NCI-H187 treated with DMSO at 0.1 percent for 48 hours (cell line): Measurements from ENCODE around the gene SEMA3D.

Experiments
- DNase-seq: peaks from one replicate; lab custom pipeline; 2025; lab: John Stamatoyannopoulos, UW

SEMA3D gene

GRCh38 chr7:85031475-85031874, 155.4 kb downstream of the SEMA3D start:
- DNase-seq, result no peak

GRCh38 chr7:85030893-85031292, 156.0 kb downstream of the SEMA3D start:
- DNase-seq, result no peak

- no peak for DNase-seq
Measured at GRCh38 chr7:85025312-85025756, 161.5 kb downstream of the SEMA3D start.

- DNase-seq, result no peak
Measured at GRCh38 chr7:85023916-85024315, 162.9 kb downstream of the SEMA3D start.

- DNase-seq, result no peak
Measured at GRCh38 chr7:85023066-85023712, 163.7 kb downstream of the SEMA3D start.

GRCh38 chr7:85022064-85022697, 164.7 kb downstream of the SEMA3D start:
- no peak for DNase-seq

- no peak for DNase-seq
Measured at GRCh38 chr7:85021101-85021704, 165.7 kb downstream of the SEMA3D start.

GRCh38 chr7:85019778-85020177, 167.1 kb downstream of the SEMA3D start:
- no peak for DNase-seq

GRCh38 chr7:85019176-85019575, 167.7 kb downstream of the SEMA3D start:
- DNase-seq, result no peak

GRCh38 chr7:85018498-85018897, 168.4 kb downstream of the SEMA3D start:
- no peak for DNase-seq

GRCh38 chr7:85016286-85016685, 170.6 kb downstream of the SEMA3D start:
- no peak for DNase-seq

GRCh38 chr7:85014936-85015660, 171.8 kb downstream of the SEMA3D start:
- DNase-seq, result no peak

- no peak for DNase-seq
Measured at GRCh38 chr7:85011127-85011526, 175.7 kb downstream of the SEMA3D start.

GRCh38 chr7:85010306-85010705, 176.6 kb downstream of the SEMA3D start:
- no peak for DNase-seq

GRCh38 chr7:85006754-85007153, 180.1 kb downstream of the SEMA3D start:
- no peak for DNase-seq

GRCh38 chr7:85004402-85004801, 182.5 kb downstream of the SEMA3D start:
- no peak for DNase-seq

GRCh38 chr7:85001495-85002345, 185.1 kb downstream of the SEMA3D start:
- DNase-seq, result no peak

- no peak for DNase-seq
Measured at GRCh38 chr7:85000735-85001350, 186.0 kb downstream of the SEMA3D start.

- no peak for DNase-seq
Measured at GRCh38 chr7:84999450-84999849, 187.4 kb downstream of the SEMA3D start.

GRCh38 chr7:84998665-84999064, 188.2 kb downstream of the SEMA3D start:
- DNase-seq, result no peak

- no peak for DNase-seq
Measured at GRCh38 chr7:84997626-84998025, 189.2 kb downstream of the SEMA3D start.
